IMR-90 (cell line): ENCODE measurements around the gene TRIM44.

Source experiments
- BHLHE40 ChIP-seq: fragments of 150-350 bp; IDR thresholded peaks from 2 replicates; pipeline ENCODE4 v1.6.1; 2016; ENCODE audit warnings: mild to moderate bottlenecking, low read depth, low read length
- CTCF ChIP-seq: conservative IDR thresholded peaks from 2 replicates; pipeline ENCODE4 v1.5.1; 2012; ENCODE audit warnings: mild to moderate bottlenecking, low read depth, low read length, improper control_type of control experiment
- ELK1 ChIP-seq: fragments of 150-350 bp; IDR thresholded peaks from 2 replicates; pipeline ENCODE4 v1.6.1; 2016; ENCODE audit warnings: low read depth, mild to moderate bottlenecking, low read length, moderate library complexity, borderline replicate concordance
- MXI1 ChIP-seq: IDR thresholded peaks from 2 replicates; pipeline ENCODE4 v1.6.1; 2012; ENCODE audit warnings: low read depth, mild to moderate bottlenecking, low read length, moderate library complexity, borderline replicate concordance
- POLR2A ChIP-seq: IDR thresholded peaks from 2 replicates; pipeline ENCODE4 v1.6.1; 2012; ENCODE audit warnings: mild to moderate bottlenecking, low read depth, low read length
- RAD21 ChIP-seq: IDR thresholded peaks from 2 replicates; pipeline ENCODE4 v1.6.1; 2012; ENCODE audit warnings: low read length, improper control_type of control experiment
- RCOR1 ChIP-seq: IDR thresholded peaks from 2 replicates; pipeline ENCODE4 v1.6.1; 2012; ENCODE audit warnings: mild to moderate bottlenecking, low read length, improper control_type of control experiment; ENCODE audit not compliant: insufficient replicate concordance
- RFX5 ChIP-seq: IDR thresholded peaks from 2 replicates; pipeline ENCODE4 v1.8.0; 2012; ENCODE audit warnings: low read depth, mild to moderate bottlenecking, low read length, moderate library complexity
- SMC3 ChIP-seq: fragments of 150-350 bp; IDR thresholded peaks from 2 replicates; pipeline ENCODE4 v1.6.1; 2016; ENCODE audit warnings: low read depth, mild to moderate bottlenecking, antibody characterized with exemption, low read length, moderate library complexity

GRCh38 chr11:35711173-35711910 is 48.8 kb downstream of the TRIM44 start:
- TF ChIP-seq RAD21: peak; percentile 8; the same call in 1 of the 2 replicates
- 0 out of 2 replicates have a peak, but pooled peaks have one; percentile 10 for TF ChIP-seq CTCF
- TF ChIP-seq POLR2A: no peak
- TF ChIP-seq SMC3: no peak
- TF ChIP-seq ELK1: no peak
- TF ChIP-seq RFX5: no peak
- TF ChIP-seq BHLHE40: no peak
- TF ChIP-seq RCOR1: no peak
- TF ChIP-seq MXI1: no peak
